Loucy (cell line): ENCODE results near the gene SLC30A9.

Experiments
- CTCF ChIP-seq: fragments of 200-600 bp; sonication (generic); conservative IDR thresholded peaks from 2 replicates; pipeline ENCODE4 v1.5.1; 2014; ENCODE audit warnings: mild to moderate bottlenecking, antibody characterized with exemption, low read length
- EZH2phosphoT487 ChIP-seq: fragments of 200-600 bp; IDR thresholded peaks from 2 replicates; pipeline ENCODE4 v1.6.1; 2018; ENCODE audit warnings: antibody characterized with exemption, mild to moderate bottlenecking, moderate library complexity, borderline replicate concordance

- TF ChIP-seq CTCF (no peak), EZH2phosphoT487 (no peak)
Measured at GRCh38 chr4:42078184-42078801, 88.0 kb downstream of the SLC30A9 start.
